Heart right ventricle (tissue), 16 donors: ENCODE results near the gene FAM222A. TPM values are rescaled to one million over a fixed set of nuclear protein-coding genes. Genes with fewer than 3 reads are reported as not detected.

Experiments used
- ATAC-seq, 8 donors: fragments of 200-7000 bp; cut with Tn5 transposase; one replicate each; pipeline ENCODE4 v1.9.1; 2020; ENCODE audit warnings: mild to moderate bottlenecking in 8 of 8, moderate library complexity in 8 of 8, moderate number of reproducible peaks in 1 of 8
- DNase-seq, 2 donors: peaks; one replicate each; pipeline ENCODE4 v3.0.0-alpha.2; 2020
- H3K27ac ChIP-seq, 10 donors: fragments of 200-600 bp; sonication (generic) in 2 of 10; one replicate each; pipeline versions ENCODE4 v1.5.0 to v1.8.0; 2020 to 2022; ENCODE audit warnings: mild to moderate bottlenecking in 3 of 10
- H3K27me3 ChIP-seq, 7 donors: fragments of 200-600 bp; one replicate each; pipeline ENCODE4 v1.8.0; 2021 to 2022; ENCODE audit warnings: mild to moderate bottlenecking in 2 of 7
- H3K36me3 ChIP-seq, 9 donors: fragments of 200-600 bp; sonication (generic) in 1 of 9; one replicate each; pipeline versions ENCODE4 v1.5.0 to v1.8.0; 2020 to 2022; ENCODE audit warnings: mild to moderate bottlenecking in 2 of 9
- H3K4me1 ChIP-seq, 9 donors: fragments of 200-600 bp; sonication (generic) in 1 of 9; one replicate each; pipeline versions ENCODE4 v1.5.0 to v1.8.0; 2020 to 2022; ENCODE audit warnings: mild to moderate bottlenecking in 4 of 9
- H3K4me3 ChIP-seq, 10 donors: fragments of 200-600 bp; sonication (generic) in 2 of 10; one replicate each; pipeline versions ENCODE4 v1.5.0 to v1.8.0; 2020 to 2022; ENCODE audit warnings: mild to moderate bottlenecking in 7 of 10, moderate library complexity in 2 of 10
- H3K9me3 ChIP-seq, 11 donors: fragments of 200-600 bp in 10 of 11; sonication (generic) in 2 of 11; one replicate each; pipeline versions ENCODE4 v1.5.0 to v1.8.0; 2013 to 2022; ENCODE audit warnings: mild to moderate bottlenecking in 2 of 11, control low read depth in 1 of 11, moderate library complexity in 1 of 11
- CTCF ChIP-seq, 9 donors: fragments of 200-600 bp; sonication (generic) in 2 of 9; IDR thresholded peaks; one replicate each; pipeline versions ENCODE4 v1.5.0 to v1.8.0; 2021 to 2022; ENCODE audit warnings: antibody characterized with exemption in 9 of 9, mild to moderate bottlenecking in 5 of 9, moderate library complexity in 1 of 9
- WGBS, 2 donors: extraction: QIAGEN DNeasy Blood & Tissue Kit; methylation state at CpG; one replicate each; pipeline ENCODE4 v1.1.7; 2013; ENCODE audit warnings: inconsistent platforms in 1 of 2; 5-methylcytosine and 5-hydroxymethylcytosine counted together
- intact Hi-C, 10 donors: fragments of 100-400 bp; cut with DNase I; formaldehyde crosslinking; loops; one replicate each; pipeline versions ENCODE4 v1.11.1 to v1.14.2; 2022
- polyA plus RNA-seq, 2 donors: library from polyadenylated mRNA; stranded (reverse); fragments of 200-250 nt; gene quantifications; one replicate each; pipeline ENCODE4 v1.2.3, GENCODE V29; 2013
- total RNA-seq, 10 donors: library from RNA; stranded (reverse); fragmentation: NEBNext Ultra II Directional in 3 of 10; extraction: Animal tissue kit (Norgen Biotek cat#: 25700) in 3 of 10; gene quantifications; one replicate each; pipeline versions ENCODE4 v1.2.1 to v1.2.4, GENCODE V29; 2021 to 2023
- donor health status: Arrhythmogenic right ventricular cardiomyopathy.
- donor health status: ischemic (EF 13 %, LVEDD 7.1; RV severe dilation, severe dysfunction).
- donor health status: healthy with polysubstance abuse.
- donor health status: DM: no; HTN: yes; CAD: no.
- donor health status: DM: no; HTN: no; CAD: no.
- donor health status: ischemic (EF 25% LVEDD 6.9; RV normal size, moderate dysfunction).
- donor health status: ischemic (EF 25% LVEDD 5.7; RV mildly dilated, moderate dysfunction).
- donor health status: healthy.
- donor health status: DM: yes; HTN: yes; CAD: no.
- donor health status: Ischemic cardiomyopathy.
- donor health status: ischemic (EF 35%, LVEDD 5.7; RV mildly dilated, moderate dysfunction).
- donor health status: nonischemic (EF 11% LVEDD 7.7; RV severe dilation, severe dysfunction).
- donor health status: DM: yes; HTN: yes; CAD: no.
- donor health status: PGD.
- donor health status: ischemic (EF 29% LVEDD 5.4; RV normal size, mild dysfunction).
- donor health status: nonischemic (EF 23%, LVEDD 6.1; RV moderate dilation, normal function).

The FAM222A gene
- total and polyA plus RNA-seq, 12 donors: 2.7 to 26.0 (median 7.0) TPM

GRCh38 chr12:109685574-109686447 is 27.8 kb upstream of the FAM222A start:
- no peak for TF ChIP-seq CTCF (IDR thresholded peaks at IDR 0.05)
- ATAC-seq: no peak
- Histone ChIP-seq H3K9me3 (no peaks in the 10 kb centered on the region), H3K36me3 (no peaks in the 10 kb centered on the region), H3K27ac (no peak overlapping the region), H3K27me3 (no peaks in the 10 kb centered on the region), H3K4me1 (peaks cover 0 to under 1% (median 0%) of the 10 kb centered on the region in 9 donors), H3K4me3 (no peak overlapping the region)
- WGBS, 2 donors: 71 to 76% methylated on average over 10 of the region's 10 CpGs
- no peak for DNase-seq
- intact Hi-C loops: no loop called here

GRCh38 chr12:109686523-109686922 is 27.1 kb upstream of the FAM222A start:
- no peak overlapping the region for H3K4me3 ChIP-seq
- no peaks in the 10 kb centered on the region for H3K27me3 ChIP-seq
- no peak for DNase-seq
- no peaks in the 10 kb centered on the region for H3K36me3 ChIP-seq
- ATAC-seq: no peak
- no peak for TF ChIP-seq CTCF (IDR thresholded peaks at IDR 0.05)
- no peaks in the 10 kb centered on the region for H3K9me3 ChIP-seq
- H3K4me1 ChIP-seq: no peaks in the 10 kb centered on the region
- intact Hi-C loops: no loop called here
- H3K27ac ChIP-seq: no peak overlapping the region
- 90 to 91% methylated on average over 7 of the region's 7 CpGs for WGBS, 2 donors

- H3K36me3 ChIP-seq: no peaks in the 10 kb centered on the region
- WGBS, 2 donors: 75 to 83% methylated on average over 6 of the region's 6 CpGs
- no peak for TF ChIP-seq CTCF (IDR thresholded peaks at IDR 0.05)
Observed at GRCh38 chr12:109687250-109687649, 26.4 kb upstream of the FAM222A start.

GRCh38 chr12:109689426-109689825 is 24.2 kb upstream of the FAM222A start:
- no peak for ATAC-seq
- WGBS, 2 donors: 87 to 93% methylated on average over 3 of the region's 3 CpGs
- Histone ChIP-seq H3K27ac (no peak overlapping the region), H3K27me3 (peaks cover 0 to 10% (median 0%) of the 10 kb centered on the region in 7 donors), H3K4me1 (no peaks in the 10 kb centered on the region), H3K4me3 (no peak overlapping the region), H3K9me3 (no peaks in the 10 kb centered on the region), H3K36me3 (no peaks in the 10 kb centered on the region)
- intact Hi-C loops: no loop called here
- TF ChIP-seq CTCF (IDR thresholded peaks at IDR 0.05): no peak
- DNase-seq: no peak

More at GRCh38 chr12:109687250-109687649, 26.4 kb upstream of the FAM222A start:
- intact Hi-C loops: no loop called here
- H3K4me3 ChIP-seq: no peak overlapping the region
- ATAC-seq (no peak), DNase-seq (no peak)
- H3K9me3 ChIP-seq: no peaks in the 10 kb centered on the region
- no peak overlapping the region for H3K27ac ChIP-seq
- peaks cover 0 to 5% (median 0%) of the 10 kb centered on the region in 7 donors for H3K27me3 ChIP-seq
- no peaks in the 10 kb centered on the region for H3K4me1 ChIP-seq
